Lower leg skin (tissue), 3 donors: ENCODE results near the gene PCDHGA1.

Experiments used
- POLR2A ChIP-seq, 2 donors: fragments of 450-650 bp; IDR thresholded peaks; one replicate each; pipeline ENCODE4 v1.6.1; 2016 to 2017; ENCODE audit warnings: antibody characterized with exemption in 2 of 2, mild to moderate bottlenecking in 1 of 2, moderate library complexity in 1 of 2
- TF ChIP-seq, protein P1 (sequence below), 3 donors: fragments of 450-650 bp; IDR thresholded peaks; one replicate each; pipeline ENCODE4 v1.5.1; 2016; ENCODE audit warnings: antibody characterized with exemption in 3 of 3, mild to moderate bottlenecking in 3 of 3, moderate library complexity in 2 of 3

DNA sequence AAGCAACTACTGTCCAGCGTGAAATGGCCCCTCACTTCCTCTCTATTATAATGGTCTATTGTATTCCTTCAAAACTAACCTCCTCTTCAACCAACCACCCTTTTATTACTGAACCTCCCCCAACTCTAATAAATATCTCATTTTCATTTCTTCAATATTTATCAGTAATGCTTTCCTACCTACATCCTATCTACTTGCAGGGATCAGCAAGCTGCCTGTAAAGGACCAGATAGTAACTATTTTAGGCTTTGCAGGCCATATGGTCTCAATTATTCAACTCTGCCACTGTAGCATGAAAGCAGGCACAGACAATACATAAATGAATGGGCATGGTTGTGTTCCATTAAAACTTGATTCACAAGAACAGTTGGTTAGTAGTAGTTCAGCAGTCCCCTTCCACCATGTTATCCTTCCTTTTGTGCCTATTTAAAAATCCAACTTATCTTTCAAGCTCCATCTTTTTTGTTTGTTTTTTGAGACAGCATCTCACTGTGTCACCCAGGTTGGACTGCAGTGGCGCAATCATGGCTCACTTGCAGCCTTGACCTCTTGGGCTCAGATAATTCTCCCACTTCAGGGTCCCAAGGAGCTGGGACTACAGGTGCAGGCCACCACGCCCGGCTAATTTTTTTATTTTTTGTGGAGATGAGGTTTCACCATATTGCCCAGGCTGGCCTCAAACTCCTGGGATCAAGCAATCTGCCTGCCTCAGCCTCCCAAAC lies 204.3 kb downstream of the PCDHGA1 start:
- TF ChIP-seq, protein P1, sequence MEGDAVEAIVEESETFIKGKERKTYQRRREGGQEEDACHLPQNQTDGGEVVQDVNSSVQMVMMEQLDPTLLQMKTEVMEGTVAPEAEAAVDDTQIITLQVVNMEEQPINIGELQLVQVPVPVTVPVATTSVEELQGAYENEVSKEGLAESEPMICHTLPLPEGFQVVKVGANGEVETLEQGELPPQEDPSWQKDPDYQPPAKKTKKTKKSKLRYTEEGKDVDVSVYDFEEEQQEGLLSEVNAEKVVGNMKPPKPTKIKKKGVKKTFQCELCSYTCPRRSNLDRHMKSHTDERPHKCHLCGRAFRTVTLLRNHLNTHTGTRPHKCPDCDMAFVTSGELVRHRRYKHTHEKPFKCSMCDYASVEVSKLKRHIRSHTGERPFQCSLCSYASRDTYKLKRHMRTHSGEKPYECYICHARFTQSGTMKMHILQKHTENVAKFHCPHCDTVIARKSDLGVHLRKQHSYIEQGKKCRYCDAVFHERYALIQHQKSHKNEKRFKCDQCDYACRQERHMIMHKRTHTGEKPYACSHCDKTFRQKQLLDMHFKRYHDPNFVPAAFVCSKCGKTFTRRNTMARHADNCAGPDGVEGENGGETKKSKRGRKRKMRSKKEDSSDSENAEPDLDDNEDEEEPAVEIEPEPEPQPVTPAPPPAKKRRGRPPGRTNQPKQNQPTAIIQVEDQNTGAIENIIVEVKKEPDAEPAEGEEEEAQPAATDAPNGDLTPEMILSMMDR (IDR thresholded peaks at IDR 0.05): no peak
- no peak for TF ChIP-seq POLR2A (IDR thresholded peaks at IDR 0.05)
